ENCODE data around the gene CCNQ.

DNA sequence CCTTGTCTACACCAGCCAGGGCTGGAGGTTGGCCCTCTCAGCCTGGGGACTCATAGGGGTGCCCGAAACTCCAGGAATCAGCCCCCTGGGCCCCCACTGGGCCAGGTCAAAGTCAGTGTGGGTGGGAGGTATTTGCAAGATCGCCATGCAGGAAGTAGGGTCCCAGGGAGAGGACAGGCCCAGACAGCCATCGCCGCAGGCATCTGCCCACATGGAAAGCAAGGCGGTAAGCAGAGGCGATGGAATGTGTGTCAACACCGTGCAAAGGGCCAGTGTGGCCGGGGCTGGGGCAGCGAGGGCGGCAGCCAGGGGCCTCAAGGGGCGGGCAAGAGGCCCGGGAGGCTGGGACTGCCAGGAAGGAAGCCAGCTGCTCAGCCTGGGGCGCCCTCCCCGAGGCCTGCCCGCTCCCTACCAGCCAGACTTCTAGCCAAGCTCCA, 28.8 kb upstream of the CCNQ start:
- no peak for TF ChIP-seq EZH2 (IDR thresholded peaks at IDR 0.05; ENCODE audit: borderline replicate concordance, low read depth, low read length, severe bottlenecking)
- TF ChIP-seq, protein P1, sequence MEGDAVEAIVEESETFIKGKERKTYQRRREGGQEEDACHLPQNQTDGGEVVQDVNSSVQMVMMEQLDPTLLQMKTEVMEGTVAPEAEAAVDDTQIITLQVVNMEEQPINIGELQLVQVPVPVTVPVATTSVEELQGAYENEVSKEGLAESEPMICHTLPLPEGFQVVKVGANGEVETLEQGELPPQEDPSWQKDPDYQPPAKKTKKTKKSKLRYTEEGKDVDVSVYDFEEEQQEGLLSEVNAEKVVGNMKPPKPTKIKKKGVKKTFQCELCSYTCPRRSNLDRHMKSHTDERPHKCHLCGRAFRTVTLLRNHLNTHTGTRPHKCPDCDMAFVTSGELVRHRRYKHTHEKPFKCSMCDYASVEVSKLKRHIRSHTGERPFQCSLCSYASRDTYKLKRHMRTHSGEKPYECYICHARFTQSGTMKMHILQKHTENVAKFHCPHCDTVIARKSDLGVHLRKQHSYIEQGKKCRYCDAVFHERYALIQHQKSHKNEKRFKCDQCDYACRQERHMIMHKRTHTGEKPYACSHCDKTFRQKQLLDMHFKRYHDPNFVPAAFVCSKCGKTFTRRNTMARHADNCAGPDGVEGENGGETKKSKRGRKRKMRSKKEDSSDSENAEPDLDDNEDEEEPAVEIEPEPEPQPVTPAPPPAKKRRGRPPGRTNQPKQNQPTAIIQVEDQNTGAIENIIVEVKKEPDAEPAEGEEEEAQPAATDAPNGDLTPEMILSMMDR (IDR thresholded peaks at IDR 0.05; ENCODE audit: borderline replicate concordance, extremely low read depth, low read length, poor library complexity, severe bottlenecking), result no peak
